ENCODE data around the gene POLR3H. TPM values are rescaled to one million over a fixed set of nuclear protein-coding genes. Genes with fewer than 3 reads are reported as not detected.

The POLR3H gene
- total RNA-seq, 1 donor from 2014 or later = 43.7 TPM

DNA sequence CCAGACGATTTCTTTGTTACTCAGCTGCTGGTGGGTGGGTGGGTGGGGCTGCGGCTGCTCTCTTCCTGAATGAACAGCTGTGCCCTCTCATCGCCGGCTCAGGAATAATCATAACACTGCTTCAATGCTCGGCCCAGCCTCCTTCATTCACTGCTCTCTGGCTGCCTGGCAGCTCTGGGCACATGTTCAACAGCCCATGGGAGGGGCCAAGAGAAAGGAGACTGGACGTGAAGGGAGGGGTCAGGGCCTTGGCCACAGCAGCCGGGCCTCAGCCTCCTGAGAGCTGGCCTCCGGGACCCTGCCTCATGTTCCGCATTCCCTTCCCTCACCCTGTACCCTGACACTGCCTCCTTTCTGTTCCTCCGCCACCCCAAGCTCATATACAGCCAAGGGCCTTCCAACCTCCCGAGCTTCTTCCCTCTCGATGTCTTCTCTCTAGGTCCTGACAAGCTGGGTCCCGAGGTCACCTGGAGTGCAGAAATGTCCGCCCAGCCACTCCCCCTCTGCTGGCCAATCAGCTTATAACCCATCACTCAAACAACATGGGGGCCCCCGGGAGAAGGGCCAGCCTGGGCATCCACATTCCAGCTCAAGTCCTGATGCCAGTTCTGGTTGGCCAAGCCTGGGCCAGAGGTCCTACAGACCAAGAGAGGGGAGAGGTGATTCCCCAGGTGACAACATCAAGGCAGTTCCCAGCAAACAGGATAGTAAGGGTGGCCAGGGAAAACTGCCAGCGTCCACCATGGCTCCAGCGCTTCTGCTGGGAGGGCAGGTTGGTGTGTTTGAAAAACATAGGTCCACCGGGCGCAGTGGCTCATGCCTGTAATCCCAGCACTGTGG, 13.4 kb upstream of the POLR3H start:
- TF ChIP-seq, protein P1, sequence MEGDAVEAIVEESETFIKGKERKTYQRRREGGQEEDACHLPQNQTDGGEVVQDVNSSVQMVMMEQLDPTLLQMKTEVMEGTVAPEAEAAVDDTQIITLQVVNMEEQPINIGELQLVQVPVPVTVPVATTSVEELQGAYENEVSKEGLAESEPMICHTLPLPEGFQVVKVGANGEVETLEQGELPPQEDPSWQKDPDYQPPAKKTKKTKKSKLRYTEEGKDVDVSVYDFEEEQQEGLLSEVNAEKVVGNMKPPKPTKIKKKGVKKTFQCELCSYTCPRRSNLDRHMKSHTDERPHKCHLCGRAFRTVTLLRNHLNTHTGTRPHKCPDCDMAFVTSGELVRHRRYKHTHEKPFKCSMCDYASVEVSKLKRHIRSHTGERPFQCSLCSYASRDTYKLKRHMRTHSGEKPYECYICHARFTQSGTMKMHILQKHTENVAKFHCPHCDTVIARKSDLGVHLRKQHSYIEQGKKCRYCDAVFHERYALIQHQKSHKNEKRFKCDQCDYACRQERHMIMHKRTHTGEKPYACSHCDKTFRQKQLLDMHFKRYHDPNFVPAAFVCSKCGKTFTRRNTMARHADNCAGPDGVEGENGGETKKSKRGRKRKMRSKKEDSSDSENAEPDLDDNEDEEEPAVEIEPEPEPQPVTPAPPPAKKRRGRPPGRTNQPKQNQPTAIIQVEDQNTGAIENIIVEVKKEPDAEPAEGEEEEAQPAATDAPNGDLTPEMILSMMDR (IDR thresholded peaks at IDR 0.05) = no peak
- intact Hi-C loops (cut with DNase I) = no loop called here
- H3K4me1 ChIP-seq = peaks cover 26% of the 10 kb centered on the region
- H3K27ac ChIP-seq = peak overlapping the region; percentile 74
- no peaks in the 10 kb centered on the region for H3K27me3 ChIP-seq
- peak; percentile 87 for ATAC-seq
- no peaks in the 10 kb centered on the region for H3K9me3 ChIP-seq
- no peak overlapping the region for H3K4me3 ChIP-seq
- no peaks in the 10 kb centered on the region for H3K36me3 ChIP-seq
- peak; percentile 84 for DNase-seq

DNA sequence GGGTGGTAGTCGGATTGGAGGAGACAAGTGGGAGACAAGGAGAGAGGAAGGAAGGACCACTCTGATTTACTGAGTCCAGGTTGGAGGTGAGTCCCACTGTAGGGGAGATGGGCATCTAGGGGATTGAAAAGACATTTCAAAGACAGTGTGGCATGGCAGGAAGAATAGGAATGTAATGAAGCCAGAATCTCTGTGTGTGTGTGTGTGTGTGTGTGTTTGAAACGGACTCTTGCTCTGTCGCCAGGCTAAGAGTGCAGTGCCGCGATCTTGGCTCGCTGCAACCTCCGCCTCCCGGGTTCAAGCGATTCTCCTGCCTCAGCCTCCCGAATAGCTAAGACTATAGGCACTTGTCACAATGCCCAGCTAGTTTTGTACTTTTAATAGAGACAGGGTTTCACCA, 12.3 kb upstream of the POLR3H start:
- DNase-seq (no peak), ATAC-seq (no peak)
- Histone ChIP-seq H3K36me3 (no peaks in the 10 kb centered on the region), H3K4me1 (peaks cover 26% of the 10 kb centered on the region), H3K4me3 (no peak overlapping the region), H3K27ac (peak overlapping the region; percentile 74), H3K9me3 (no peaks in the 10 kb centered on the region), H3K27me3 (no peaks in the 10 kb centered on the region)
- intact Hi-C loops (cut with DNase I) = no loop called here
- TF ChIP-seq, protein P1 (IDR thresholded peaks at IDR 0.05) = no peak

DNA sequence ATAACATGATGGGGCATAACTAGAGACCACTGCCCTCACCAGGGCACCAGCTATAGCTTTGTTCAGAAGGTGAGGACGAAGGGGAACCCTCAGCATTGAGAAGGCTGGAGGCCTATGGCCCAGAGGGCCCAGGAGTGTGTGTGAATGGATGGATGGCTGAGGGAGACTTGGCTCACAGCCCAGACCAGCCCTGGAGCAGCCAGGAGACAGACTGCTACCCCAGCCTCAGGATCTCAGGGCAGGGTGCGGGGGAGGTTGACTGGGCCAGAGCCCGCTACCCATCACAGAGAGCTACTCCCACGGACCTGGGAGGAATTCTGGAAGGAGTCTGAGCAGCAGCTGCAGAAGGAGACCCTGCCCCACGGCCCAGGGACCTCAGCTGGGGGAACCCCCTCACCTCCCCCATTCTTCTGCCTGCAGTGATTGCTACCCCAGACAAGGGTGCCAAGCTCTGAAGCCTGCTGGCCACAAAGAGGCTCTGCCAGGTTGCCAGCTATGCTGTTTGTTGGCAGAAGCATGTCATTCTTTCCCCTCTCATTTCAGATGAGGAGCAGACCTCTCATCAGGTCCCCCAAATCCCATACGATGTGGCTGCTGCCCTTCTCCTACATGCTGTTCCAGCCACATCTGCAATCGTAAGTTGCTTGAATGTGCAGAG, 11.2 kb upstream of the POLR3H start:
- ATAC-seq (no peak), DNase-seq (no peak)
- Histone ChIP-seq H3K9me3 (no peaks in the 10 kb centered on the region), H3K4me1 (peaks cover 26% of the 10 kb centered on the region), H3K4me3 (no peak overlapping the region), H3K27me3 (no peaks in the 10 kb centered on the region), H3K27ac (no peak overlapping the region), H3K36me3 (no peaks in the 10 kb centered on the region)
- intact Hi-C loops (cut with DNase I) = no loop called here
- TF ChIP-seq, protein P1 (IDR thresholded peaks at IDR 0.05) = no peak

DNA sequence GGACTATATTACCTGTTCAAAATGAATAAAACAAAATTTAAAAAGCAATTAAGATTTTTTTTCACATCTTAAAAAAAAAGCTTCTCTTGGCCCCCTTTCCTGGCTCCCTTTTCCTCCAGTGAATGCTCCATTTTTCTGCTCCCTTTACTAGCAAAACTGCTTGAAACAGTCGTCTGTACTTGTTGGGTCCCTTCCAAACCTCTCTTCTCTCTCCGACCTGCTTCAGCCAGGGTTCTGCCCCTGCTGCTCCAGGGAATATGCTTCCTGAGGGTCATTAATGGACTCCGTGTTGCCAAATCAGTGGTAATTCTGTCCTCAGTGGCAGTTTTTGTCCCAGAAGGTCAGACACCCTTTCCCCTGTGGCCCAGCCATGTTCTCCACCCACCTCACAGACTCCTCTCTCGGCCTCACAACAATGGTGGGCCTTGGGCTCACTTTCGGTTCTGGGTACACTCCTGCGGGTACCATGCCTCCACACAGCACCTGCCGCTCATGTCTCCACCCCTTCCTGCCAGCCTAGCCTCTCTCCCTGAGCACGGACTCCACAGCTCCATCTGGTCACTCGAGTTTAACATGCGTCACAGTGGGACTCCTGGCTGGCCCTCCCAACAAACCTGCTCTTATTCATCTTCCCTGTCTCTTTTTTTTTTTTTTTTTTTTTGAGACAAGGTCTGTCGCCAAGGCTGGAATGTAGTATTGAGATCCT, 7.8 kb upstream of the POLR3H start:
- Histone ChIP-seq H3K27me3 (no peaks in the 10 kb centered on the region), H3K36me3 (no peaks in the 10 kb centered on the region), H3K4me3 (no peak overlapping the region), H3K4me1 (peaks cover 9% of the 10 kb centered on the region), H3K9me3 (no peaks in the 10 kb centered on the region), H3K27ac (no peak overlapping the region)
- no peak for DNase-seq
- intact Hi-C loops (cut with DNase I) = no loop called here
- no peak for ATAC-seq
- TF ChIP-seq, protein P1 (IDR thresholded peaks at IDR 0.05) = no peak

DNA sequence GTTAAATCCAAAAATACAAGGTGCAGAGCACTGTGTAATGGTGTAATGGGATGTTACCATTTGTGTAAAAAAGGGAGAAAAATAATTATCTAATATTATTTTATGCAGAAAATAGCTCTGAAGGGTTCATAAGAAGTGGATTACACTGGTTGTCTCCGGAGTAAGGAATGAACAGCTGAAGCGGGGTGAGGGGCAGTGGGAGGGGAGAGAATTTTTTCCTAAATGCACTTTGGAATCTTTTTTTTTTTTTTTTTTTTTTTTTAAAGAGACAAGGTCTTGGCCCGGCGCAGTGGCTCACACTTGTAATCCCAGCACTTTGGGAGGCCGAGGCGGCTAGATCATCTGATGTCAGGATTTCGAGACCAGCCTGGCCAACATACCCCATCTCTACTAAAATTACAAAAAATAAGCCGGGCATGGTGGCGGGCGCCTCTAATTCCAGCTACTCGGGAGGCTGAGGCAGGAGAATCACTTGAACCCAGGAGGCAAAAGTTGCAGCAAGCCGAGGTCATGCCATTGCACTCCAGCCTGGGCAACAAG, 6.8 kb upstream of the POLR3H start:
- DNase-seq (no peak), ATAC-seq (no peak)
- TF ChIP-seq, protein P1 (IDR thresholded peaks at IDR 0.05) = no peak
- no peaks in the 10 kb centered on the region for H3K36me3 ChIP-seq
- no peaks in the 10 kb centered on the region for H3K4me1 ChIP-seq
- H3K4me3 ChIP-seq = no peak overlapping the region
- H3K9me3 ChIP-seq = no peaks in the 10 kb centered on the region
- no peaks in the 10 kb centered on the region for H3K27me3 ChIP-seq
- H3K27ac ChIP-seq = no peak overlapping the region
- intact Hi-C loops (cut with DNase I) = no loop called here
